ENCODE results near the gene AUP1. TPM values are rescaled to one million over a fixed set of nuclear protein-coding genes. Genes with fewer than 3 reads are reported as not detected.

Gene AUP1
- total RNA-seq, 1 experiment from 2014 or later: 150 TPM

DNA sequence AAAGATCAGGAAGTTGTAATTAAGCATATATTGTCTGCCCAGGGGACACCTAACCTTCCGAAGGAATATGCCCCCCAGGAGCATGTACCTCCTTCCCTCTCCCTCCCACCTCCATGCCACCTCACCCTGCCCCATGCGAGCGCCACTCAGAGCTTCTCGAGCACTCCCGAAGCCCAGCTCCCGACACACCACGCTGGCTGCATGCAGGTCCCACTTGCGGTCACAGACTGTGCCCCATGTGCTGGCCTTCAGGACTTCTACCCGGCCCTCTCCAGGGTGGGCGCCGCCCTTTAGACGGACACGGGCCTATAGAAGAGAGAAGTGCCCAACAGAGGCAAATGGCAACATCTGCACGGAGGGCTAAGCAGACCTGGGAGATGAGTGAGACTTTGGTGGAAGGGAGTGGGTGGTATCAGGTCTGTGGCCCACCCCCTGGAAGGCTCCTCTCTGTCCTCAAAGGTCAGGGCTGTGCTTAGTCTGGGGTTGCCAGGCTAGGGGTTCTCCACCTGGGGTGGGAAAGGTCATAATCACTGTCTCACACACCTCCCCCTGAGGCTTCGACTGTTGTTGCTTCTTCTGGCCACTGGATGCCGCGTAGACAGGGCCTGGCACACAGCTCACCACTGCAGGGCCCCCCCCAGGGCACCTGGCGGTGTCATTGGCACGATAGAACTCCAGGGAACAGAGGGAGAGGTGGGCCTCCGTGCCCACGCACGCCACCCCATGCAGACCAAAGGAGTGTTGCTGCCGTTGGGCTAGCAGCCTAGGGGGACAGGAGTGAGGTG lies 6.9 kb upstream of the AUP1 start:
- DNase-seq (ENCODE audit: low spot score): no peak

DNA sequence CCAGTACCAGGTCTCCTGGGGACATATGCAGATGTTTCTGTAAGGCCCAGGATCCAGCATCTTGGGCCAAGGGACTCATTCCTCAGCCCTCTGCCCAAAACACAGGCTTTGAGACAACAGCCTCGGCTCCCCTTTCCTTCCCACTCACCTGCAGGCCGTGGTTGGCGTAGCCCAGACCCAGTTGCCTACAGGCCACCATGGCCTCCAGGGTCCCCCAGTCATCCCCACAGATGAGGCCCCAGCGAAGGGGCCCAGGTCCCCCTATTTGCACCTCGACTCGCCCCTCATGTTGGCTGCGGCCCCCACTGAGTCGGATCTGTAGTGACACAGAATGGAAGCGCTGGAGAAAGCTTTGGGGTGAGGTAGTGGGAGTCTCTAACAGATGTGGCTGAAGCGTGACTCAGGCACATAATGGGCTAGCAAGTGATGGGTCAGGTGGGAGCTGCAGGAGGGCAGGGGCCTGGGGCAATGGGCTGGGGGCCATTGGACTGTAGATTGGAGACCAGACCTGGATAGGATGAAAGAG lies 6.0 kb upstream of the AUP1 start:
- no peak for DNase-seq (ENCODE audit: low spot score)

DNA sequence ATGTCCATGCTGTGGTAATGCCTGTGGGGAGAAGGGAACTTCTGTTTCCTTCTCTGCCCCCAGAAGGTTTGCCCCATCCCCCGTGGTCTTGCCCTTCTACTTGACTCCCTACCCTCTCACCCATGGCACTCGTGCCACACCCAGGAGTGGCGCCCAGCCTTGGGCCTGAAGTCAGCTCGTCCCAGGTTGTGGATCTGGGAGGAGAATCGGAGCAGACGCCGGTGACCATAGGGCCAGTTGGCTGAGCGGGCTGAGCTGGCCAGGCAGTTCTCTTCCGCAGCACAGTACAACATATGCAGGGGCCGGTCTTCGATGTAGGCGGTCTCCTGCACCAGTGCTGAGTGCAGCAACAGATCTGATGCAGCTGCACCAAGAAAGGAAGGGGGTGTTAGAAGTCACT lies 4.9 kb upstream of the AUP1 start:
- DNase-seq (ENCODE audit: low spot score): no peak

DNA sequence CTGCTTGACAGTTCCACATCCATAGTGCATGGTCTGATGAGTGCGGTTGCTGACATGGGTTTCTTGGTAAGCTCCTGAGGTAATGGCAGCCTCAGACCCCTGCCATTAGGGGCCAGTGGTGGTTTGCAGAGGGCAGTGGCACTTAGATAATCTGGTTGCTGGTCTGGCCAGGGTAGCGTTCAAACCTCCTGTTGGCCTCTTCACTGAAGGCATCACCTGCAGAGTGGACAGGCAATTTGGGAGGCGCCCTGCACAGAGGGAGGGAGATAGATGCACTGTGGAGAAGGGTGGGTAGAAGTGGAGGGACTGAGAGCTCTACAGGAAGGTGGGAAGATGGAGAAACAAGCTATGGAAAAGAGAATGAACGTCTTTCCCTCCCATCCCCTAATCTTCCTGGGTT lies 4.0 kb upstream of the AUP1 start:
- no peak for DNase-seq (ENCODE audit: low spot score)

DNA sequence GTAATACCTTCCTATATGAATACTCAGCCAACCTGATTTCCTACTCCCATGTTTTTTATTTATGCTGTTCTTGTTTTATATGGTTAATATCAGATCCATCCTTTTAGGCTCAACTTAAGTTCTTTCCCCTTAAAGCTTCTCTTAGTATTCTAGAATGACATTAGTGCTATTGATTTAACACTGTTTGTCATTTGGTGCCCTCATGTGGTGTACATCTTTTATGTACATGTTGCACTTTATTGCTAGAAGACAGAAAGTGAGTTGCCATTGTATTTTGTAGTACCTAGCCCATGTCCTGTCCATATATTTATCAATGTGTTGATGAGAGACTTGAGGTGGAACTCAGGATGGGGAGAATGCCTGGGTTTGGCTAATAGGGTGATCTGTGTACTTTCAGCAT lies 2.7 kb upstream of the AUP1 start:
- peak; percentile 42 for DNase-seq (ENCODE audit: low spot score)

DNA sequence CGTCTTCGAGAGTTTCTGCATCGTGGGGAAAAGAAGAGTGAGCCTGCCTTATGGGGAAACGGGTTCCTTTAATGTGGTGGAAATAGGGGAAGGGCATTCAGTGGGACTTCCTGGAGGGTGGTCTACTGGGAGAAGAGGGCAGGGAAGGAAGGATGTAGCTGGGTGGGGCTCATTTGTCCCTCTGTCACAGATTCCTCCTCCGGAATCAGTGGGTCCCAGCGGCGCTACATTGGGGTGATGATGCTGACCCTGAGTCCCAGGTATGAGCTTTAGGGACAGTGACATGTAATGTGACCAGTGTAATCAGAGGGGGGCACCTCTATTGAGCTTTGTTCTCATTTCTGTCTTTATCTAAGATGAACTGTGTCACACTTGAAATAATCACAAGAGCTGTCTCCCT lies 2.2 kb upstream of the AUP1 start:
- DNase-seq (ENCODE audit: low spot score): no peak

DNA sequence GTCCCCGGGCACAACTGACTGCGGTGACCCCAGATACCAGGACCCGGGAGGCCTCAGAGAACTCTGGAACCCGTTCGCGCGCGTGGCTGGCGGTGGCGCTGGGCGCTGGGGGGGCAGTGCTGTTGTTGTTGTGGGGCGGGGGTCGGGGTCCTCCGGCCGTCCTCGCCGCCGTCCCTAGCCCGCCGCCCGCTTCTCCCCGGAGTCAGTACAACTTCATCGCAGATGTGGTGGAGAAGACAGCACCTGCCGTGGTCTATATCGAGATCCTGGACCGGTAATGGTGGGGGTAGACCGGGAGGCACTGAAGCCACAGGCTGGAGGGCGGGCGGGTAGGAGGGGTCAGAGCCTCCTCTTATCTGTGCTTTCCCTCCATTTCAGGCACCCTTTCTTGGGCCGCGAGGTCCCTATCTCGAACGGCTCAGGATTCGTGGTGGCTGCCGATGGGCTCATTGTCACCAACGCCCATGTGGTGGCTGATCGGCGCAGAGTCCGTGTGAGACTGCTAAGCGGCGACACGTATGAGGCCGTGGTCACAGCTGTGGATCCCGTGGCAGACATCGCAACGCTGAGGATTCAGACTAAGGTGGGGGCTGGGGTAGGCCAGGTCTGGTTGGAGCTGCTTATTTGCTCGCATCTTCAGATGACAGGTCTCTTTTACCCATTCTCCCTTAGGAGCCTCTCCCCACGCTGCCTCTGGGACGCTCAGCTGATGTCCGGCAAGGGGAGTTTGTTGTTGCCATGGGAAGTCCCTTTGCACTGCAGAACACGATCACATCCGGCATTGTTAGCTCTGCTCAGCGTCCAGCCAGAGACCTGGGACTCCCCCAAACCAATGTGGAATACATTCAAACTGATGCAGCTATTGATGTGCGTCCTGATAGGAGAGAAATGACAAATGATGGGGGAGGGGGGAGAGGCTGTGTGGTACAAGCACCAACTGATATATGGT lies 1.0 kb upstream of the AUP1 start:
- DNase-seq (ENCODE audit: low spot score): peak; percentile 41

DNA sequence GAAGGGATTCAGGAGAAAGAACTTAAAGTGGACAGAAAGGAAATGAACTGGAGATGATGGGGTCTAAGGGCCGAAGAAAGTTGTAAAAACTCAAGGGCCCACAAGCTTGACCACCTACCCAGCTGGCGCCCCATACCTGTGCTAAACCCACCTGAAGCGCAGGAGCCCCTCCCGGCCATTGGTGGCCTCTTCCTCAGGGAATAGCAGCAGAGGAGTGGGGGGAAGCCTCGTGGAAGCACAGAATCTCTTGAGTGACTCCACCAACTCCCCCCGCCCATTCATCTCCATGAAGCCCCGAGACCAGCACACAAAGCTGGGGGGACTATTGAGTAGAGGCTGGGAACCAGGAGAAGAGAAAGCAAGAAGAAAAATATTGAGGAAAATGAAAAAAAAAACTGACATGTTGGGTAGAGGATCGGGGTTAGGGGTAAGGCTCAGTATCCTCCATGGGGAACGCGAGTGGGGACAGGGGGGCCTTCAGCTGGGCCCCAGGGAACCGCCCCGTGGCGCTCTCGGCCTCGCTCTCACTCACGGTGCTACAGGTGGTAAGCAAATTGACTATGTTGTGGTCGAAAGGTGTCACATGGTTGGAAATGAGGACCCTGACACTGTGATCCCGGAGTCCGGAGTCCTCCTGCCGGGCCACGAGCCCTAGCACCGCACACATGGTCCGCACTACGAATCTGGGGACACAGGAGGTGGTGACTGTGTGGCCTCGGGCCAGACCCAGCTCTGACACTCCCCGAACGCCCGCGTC lies 728 bp downstream of the AUP1 start:
- no peak for DNase-seq (ENCODE audit: low spot score)

DNA sequence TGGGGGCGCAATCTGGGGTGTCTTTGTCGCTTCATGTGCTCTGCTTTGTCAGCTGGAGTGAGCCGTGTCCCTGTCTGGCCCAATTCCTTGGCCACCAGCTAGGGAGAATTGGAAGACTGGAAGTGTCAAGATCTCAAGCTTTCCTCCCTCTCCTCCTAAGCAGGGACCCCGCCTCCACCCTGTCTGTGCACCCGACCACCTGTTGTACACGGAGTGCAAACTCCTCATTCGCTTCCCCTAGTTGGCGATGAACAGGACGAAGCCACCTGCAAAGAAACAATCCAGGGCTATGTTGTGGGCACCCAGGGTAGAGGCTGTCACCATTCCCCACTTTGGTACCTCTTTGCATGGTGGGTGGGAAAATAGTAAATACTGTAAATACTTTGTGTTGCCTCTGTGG lies 1.8 kb downstream of the AUP1 start:
- no peak for DNase-seq (ENCODE audit: low spot score)

DNA sequence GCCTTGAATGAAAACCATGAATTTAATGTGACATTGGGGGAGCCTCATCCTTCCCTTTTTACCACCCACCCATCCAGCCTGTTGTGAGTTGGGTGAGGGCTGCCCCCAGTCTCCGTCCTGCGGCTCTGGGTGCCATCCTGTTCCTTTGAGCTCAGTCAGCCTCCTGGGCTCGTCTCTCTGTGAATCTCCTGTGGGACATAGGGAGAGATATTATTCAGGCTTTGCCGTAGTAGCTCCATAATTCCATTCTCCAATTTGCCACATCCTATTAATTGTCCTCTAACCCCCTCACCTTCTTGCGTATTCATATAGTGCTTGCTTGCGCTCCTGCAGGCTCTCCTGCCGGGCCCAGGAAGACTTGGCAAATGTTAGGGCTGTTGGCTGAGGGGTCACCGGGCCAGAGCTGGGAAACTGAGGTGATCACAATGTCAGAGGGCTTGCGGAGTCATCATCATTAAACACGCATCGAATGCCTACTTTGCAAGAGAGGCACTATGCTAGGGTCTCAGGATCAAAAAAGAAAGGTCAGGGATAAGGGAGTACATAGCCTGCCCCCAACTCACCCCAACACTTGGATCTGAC lies 2.8 kb downstream of the AUP1 start:
- DNase-seq (ENCODE audit: low spot score): no peak

DNA sequence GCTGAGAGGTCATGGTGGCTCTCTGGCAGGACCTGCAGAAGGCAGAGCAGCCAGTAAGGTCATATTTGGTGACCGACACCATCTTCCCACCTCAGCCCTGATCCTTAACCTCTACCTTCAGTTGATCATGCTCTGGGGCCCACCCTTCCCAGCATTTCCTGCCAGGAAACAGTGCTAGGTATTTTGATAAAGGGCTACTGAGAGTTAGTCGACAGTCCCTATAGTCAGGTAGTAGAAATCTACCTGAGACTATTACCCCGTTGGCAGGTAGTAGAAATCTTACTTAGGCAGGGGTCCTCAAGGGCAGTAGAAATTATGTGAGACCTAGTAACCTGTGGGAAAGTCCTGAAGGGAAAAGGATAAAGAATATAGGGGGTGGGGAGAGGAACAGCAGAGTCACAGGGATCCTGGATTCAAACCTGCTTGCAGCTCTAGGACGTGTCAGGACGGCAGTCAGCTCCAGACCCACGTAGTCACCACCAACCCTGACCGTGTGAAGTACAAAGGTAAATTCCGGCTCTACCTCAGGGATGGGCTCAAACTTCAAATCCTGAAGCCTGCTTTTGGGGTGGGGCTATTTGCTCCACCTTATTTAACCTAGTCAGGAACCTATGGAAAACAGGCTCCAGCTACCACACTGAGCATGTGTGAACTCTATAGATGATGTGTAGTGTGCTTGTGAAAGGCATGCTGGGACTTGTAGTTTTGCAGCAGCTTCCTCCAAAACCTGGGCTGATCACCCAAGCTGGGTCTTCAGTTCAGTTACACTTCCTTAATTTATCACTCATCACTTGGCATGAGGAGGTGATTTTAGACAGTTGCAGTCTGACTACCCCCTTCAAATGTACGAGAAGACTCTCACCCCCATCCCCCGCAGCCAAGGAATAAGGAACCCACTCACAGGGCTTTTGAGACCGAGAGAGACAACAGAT lies 3.5 kb downstream of the AUP1 start, which contains the start of gene DQX1:
Gene DQX1, minus strand, starts transcription at position 515 of the 932 bp plus-strand sequence. Its CDS starts 502 bp downstream, at position 13.
- peak; percentile 19 for DNase-seq (ENCODE audit: low spot score)

DNA sequence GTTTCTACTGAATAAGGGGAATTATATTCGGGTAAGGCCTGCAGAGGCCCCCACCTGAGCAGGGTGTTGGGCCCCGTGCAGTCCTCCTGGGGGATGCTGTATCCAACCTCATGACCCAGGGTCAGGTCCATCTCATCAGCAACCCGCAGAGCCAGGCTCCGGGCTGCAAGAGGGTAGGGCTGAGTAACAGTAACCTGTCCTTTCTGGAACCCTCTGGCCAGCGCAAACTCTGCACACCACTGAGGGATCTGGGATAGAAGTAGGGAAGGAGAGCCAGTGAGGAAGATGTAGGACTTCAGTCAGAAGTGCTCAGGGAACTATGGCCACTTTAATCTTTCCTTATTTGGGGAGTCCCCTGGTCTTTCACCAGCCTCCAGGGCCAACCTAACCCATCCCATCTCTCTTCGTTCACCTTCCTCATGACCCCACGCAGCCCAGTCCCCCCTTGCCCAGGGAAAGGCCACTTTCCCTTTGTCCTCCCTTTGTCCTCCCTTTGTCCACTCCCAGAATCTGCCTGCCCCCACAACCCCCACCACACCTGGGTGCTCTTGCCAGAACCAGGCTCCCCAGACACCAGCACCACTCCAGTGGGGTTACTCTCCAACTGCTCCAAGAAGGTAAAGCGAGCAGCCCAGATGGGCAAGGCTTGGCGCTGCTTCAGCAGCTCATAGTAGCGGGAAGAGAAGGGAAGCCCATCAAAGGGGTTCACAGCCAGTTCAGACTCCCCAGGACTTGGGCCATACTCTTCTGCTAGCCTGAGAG lies 4.4 kb downstream of the AUP1 start:
- no peak for DNase-seq (ENCODE audit: low spot score)

DNA sequence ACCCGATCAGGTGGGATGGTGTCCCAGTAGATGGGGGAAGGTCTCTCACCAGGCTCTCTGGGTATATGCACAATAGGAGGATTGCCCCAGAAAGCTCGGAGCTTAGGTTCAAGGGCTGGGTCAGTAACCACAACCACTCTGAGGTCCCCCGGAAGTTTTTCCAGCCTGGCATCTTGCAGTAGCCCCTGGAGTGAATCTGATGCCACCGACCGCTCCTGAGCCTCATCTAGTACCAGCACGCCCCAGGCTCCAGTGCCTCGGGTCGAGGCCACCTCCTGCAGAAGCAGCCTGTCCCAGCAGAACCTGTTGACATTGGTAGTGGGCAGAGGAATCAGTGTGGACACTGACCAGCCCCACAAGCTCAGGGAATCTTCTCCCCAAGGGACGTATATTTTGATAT lies 5.5 kb downstream of the AUP1 start:
- no peak for DNase-seq (ENCODE audit: low spot score)

DNA sequence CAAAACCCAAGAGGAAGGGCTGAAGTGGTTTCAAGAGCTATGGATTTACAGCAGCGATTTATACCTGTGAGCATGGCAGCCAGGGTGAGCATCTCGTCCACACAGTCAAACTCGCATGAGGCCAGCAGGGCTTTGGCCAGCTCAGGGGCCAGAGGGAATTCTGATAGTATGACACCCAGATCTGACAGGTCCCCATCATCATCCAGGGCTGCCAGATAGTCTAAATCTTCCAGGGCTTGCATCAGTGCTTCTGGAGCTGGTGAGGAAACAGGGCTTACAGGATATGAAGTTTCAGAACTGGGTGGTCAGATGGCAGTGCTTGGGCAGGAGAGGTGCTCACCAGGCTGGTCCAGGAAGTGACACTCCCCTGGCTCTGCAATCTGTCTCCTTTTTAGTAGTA lies 7.0 kb downstream of the AUP1 start:
- DNase-seq (ENCODE audit: low spot score): no peak

DNA sequence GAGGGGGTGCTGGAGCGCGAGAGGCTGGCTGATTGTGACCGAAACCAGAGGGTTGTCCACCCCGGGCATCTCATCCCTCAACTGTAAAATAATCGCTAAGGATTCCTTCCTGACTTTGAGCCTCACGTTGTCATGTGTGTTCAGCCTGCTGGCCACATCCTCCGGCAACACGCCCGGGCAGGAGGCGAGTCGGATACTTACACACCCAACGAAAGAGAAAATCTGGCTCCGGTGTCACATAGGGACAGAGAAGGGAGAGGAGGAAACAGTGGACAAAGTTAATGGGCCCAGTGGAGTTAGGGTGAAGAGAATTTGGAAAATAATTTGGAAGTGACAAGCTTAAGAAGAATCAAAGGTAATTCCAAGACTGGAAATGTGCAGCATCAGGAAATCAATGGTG lies 12.9 kb downstream of the AUP1 start:
- DNase-seq (ENCODE audit: low spot score): no peak

DNA sequence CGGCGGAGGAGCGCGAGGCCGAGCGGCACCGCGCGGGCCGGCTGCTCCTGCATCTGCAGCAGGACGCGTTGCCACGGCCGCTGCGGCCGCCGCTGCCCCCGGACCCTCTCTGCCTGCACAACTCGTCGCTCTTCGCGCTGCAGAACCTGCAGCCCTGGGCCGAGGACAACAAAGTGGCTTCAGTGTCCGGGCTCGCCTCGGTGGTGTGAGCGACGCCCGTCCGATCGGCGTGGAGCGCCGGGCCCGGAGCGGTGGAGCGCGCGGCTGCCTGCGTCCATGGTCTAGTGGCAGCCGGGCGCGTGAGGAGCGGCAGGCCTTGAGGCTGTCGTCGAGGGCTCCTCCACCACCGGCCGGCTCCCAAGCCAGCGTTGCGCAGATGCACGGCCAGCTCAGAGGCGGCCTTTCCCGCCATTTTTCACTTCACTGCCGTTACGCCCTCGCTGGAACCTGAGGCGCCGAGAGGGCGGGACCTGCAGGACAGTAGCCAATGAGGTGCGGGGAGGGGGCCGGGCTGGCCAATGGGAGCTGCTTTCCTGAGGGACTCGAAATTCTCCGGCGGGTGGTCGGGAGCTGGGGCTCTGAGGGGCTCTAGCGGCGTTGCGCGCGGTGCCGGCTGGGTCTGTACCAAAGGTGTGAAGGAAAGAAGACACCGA lies 13.4 kb downstream of the AUP1 start:
- no peak for DNase-seq (ENCODE audit: low spot score)

DNA sequence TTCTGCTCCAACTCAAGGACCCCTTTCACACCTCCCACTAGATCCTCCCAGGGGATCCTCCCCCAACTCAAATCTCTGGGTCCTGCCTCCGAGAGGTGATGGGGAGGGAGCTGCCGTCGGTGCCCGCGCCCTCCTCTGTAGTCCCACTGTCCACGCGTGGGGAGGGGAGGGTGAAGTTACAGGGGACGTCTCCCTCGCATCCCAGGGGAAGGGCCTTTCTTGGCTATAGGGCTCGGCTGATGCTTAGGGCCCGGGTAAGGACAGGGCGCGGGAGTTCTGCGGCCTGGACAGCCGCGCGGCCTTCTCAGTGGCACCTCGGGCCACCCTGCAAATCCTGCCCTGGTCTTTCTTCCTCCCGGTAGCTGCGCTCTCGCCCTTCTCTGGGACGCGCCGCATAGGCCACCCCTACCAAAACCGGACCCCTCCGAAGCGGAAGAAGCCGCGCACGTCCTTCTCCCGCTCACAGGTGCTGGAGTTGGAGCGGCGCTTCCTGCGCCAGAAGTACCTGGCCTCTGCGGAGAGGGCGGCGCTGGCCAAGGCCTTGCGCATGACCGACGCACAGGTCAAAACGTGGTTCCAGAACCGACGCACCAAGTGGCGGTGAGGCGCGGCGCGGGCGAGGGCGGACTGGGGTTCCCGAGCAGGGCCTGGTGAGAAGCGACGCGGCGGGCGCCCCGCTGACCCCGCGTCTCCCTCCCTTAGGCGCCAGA lies 14.1 kb downstream of the AUP1 start:
- no peak for DNase-seq (ENCODE audit: low spot score)

Measured in A172 (cell line).